ENCODE measurements around the gene SCNN1A.

GRCh38 chr12:6328945-6329702 is 46.2 kb downstream of the SCNN1A start:
- no peak for TF ChIP-seq POLR2A (IDR thresholded peaks at IDR 0.05)
- no peak for TF ChIP-seq CTCF (IDR thresholded peaks at IDR 0.05)
